ENCODE results near the gene GPX4. TPM values are rescaled to one million over a fixed set of nuclear protein-coding genes. Genes with fewer than 3 reads are reported as not detected.
A peak's percentile ranks its signal among the peaks of the same experiment; 100 is the strongest.

The GPX4 gene
- total and polyA plus RNA-seq, 9 of the 15 experiments (the other 6 are each of a cell fraction or from before 2014, with no cell fraction given): 61.4 to 661 (median 349) TPM

DNA sequence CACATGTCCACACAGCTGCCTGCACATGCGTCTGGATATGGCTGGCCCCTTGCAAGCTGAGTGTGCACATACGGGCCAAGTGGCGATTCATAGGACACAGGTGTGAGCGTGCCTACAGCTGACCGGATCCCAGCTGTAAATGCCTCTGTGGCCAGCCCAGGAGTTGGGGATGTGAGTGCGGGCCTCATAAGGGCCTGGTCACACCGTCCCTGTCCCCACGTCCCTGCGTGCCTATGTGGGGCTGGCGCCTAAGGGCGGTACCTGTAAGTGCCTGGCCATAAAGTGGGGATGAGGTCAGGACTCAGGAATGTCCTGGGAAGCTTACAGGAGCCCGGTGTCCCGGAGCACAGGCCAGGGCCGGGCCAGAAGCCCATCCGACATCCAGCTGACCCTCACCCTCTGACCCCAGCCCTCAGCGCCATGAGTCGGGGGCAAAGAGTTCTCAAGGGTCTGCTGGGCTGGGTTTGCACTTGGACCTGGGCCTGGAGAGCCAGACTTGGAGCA, 38.1 kb upstream of the GPX4 start (continued):
- no peak for TF ChIP-seq TFAM (CRISPR knock-in tag; conservative IDR thresholded peaks at IDR 0.05)
- no peak for TF ChIP-seq MTA2 (IDR thresholded peaks at IDR 0.05; ENCODE audit: low read depth)
- TF ChIP-seq HNRNPH1 (optimal IDR thresholded peaks at IDR 0.05; ENCODE audit: low read depth, low read length): no peak
- TF ChIP-seq EP300 (IDR thresholded peaks at IDR 0.05; ENCODE audit: low read length): no peak
- TF ChIP-seq, protein P1, sequence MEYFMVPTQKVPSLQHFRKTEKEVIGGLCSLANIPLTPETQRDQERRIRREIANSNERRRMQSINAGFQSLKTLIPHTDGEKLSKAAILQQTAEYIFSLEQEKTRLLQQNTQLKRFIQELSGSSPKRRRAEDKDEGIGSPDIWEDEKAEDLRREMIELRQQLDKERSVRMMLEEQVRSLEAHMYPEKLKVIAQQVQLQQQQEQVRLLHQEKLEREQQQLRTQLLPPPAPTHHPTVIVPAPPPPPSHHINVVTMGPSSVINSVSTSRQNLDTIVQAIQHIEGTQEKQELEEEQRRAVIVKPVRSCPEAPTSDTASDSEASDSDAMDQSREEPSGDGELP (CRISPR knock-in tag; IDR thresholded peaks at IDR 0.05; ENCODE audit: borderline replicate concordance): peak; percentile 56

GRCh38 chr19:1066251-1066747, 37.5 kb upstream of the GPX4 start:
- intact Hi-C loops (cut with micrococcal nuclease) (no loop called here), in situ Hi-C loops (cut with MboI) (no loop called here)
- POLR2A ChIA-PET: interaction anchor here (0.6 to 1.9 kb wide), 5 partner anchors 9 to 755 kb away, joined by 3 to 6 read pairs (median 5); partner anchors contain the start of gene RNU6-2
- no peaks in the 10 kb centered on the region for H3K79me2 ChIP-seq (ENCODE audit: control insufficient read depth, insufficient read depth, low read length)
- H3K4me1 ChIP-seq (replicated peaks in 1 of 2; ENCODE audit: control insufficient read depth in 2 of 2, insufficient read depth in 2 of 2, low read length in 2 of 2): peaks cover 9 to 88% of the 10 kb centered on the region in 2 experiments
- peak overlapping the region; percentile 72 for H3K4me2 ChIP-seq (ENCODE audit: insufficient read depth, low read length)
- BruUV-seq (replicated peaks): no TSS peak
- WGBS (ENCODE audit: insufficient coverage, low coverage, missing lambda C conversion rate): 30% methylated on average over 12 of the region's 17 CpGs
- TF ChIP-seq IRF2 (CRISPR knock-in tag; IDR thresholded peaks at IDR 0.05): 0 out of 2 replicates have a peak, but pooled peaks have one; percentile 40
- peak; percentile 6 for TF ChIP-seq CHD1 (IDR thresholded peaks at IDR 0.05; ENCODE audit: low read length)
- no peak for TF ChIP-seq THRAP3 (IDR thresholded peaks at IDR 0.05; ENCODE audit: borderline replicate concordance)
- peak; percentile 57; the same call in 1 of the 2 replicates for TF ChIP-seq ZBTB7A (IDR thresholded peaks at IDR 0.05; ENCODE audit: borderline replicate concordance, control insufficient read depth, low read depth, low read length)
- peak; percentile 24; the same call in 1 of the 2 replicates for TF ChIP-seq BCOR (IDR thresholded peaks at IDR 0.05)
- TF ChIP-seq KDM4B (IDR thresholded peaks at IDR 0.05; ENCODE audit: borderline replicate concordance in 2 of 2, low read depth in 1 of 2): no peak
- no peak for TF ChIP-seq FOXM1 (IDR thresholded peaks at IDR 0.05; ENCODE audit: low read depth)
- TF ChIP-seq FOXM1 (CRISPR knock-in tag; IDR thresholded peaks at IDR 0.05; ENCODE audit: low read depth): 0 out of 2 replicates have a peak, but pooled peaks have one; percentile 37
- no peak for TF ChIP-seq RBM39 (optimal IDR thresholded peaks at IDR 0.05; ENCODE audit: low read depth, low read length)
- TF ChIP-seq CBFA2T3 (IDR thresholded peaks at IDR 0.05): peak; percentile 42
- TF ChIP-seq PURB (CRISPR knock-in tag; IDR thresholded peaks at IDR 0.05; ENCODE audit: low read depth): no peak
- TF ChIP-seq PCBP1 (IDR thresholded peaks at IDR 0.05; ENCODE audit: low read depth, low read length, poor library complexity, severe bottlenecking): peak; percentile 24
- TF ChIP-seq ZNF717 (CRISPR knock-in tag; IDR thresholded peaks at IDR 0.05): no peak
- TF ChIP-seq ZNF282 (CRISPR knock-in tag; IDR thresholded peaks at IDR 0.05): 0 out of 2 replicates have a peak, but pooled peaks have one; percentile 65
- FAIRE-seq (no peak), DNase-seq (ENCODE audit: extremely low read depth in 1 of 4, low spot score in 3 of 4) (peak in 1 of 4 experiments; percentile 54), ATAC-seq (no peak)
- H3K9me1 ChIP-seq (ENCODE audit: control insufficient read depth, insufficient read depth, low read length): no peaks in the 10 kb centered on the region
- H3K27ac ChIP-seq (ENCODE audit: extremely low read depth, low read depth, low read length): no peak overlapping the region
- H3K9me3 ChIP-seq (replicated peaks; ENCODE audit: control insufficient read depth, insufficient read depth, low read depth, low read length): no peaks in the 10 kb centered on the region
- peak overlapping the region in 1 of 2 experiments; percentile 90; a peak in 3 of 4 replicates for H3K9ac ChIP-seq (ENCODE audit: insufficient read depth in 1 of 2, low read depth in 2 of 2, low read length in 2 of 2)
- no peaks in the 10 kb centered on the region for H4K20me1 ChIP-seq (replicated peaks; ENCODE audit: control insufficient read depth, insufficient read depth, low read length)
- CTCF ChIA-PET (ENCODE audit: low intra/inter-chr PET ratio): no interaction called here
- H3K4me3 ChIP-seq: peak overlapping the region; percentile 40; the same call in 1 of the 2 replicates
- H2AFZ ChIP-seq (ENCODE audit: low read depth, low read length): no peak overlapping the region
- no peaks in the 10 kb centered on the region for H3K27me3 ChIP-seq (ENCODE audit: control insufficient read depth in 2 of 2, insufficient read depth in 2 of 2, low read length in 2 of 2)
- H3K36me3 ChIP-seq (ENCODE audit: control insufficient read depth, insufficient read depth, low read length): peaks cover 14% of the 10 kb centered on the region; the same call in 2 of the 3 replicates
